NOMO-1 treated with dmso at 0.1 percent for 144 hours (cell line): ENCODE measurements around the gene DRAP1.

ENCODE experiments used
- DNase-seq: peaks from one replicate; lab custom pipeline; 2025; ENCODE audit not compliant: unreplicated experiment; lab: John Stamatoyannopoulos, UW

Gene DRAP1, protein sequence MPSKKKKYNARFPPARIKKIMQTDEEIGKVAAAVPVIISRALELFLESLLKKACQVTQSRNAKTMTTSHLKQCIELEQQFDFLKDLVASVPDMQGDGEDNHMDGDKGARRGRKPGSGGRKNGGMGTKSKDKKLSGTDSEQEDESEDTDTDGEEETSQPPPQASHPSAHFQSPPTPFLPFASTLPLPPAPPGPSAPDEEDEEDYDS

DNA sequence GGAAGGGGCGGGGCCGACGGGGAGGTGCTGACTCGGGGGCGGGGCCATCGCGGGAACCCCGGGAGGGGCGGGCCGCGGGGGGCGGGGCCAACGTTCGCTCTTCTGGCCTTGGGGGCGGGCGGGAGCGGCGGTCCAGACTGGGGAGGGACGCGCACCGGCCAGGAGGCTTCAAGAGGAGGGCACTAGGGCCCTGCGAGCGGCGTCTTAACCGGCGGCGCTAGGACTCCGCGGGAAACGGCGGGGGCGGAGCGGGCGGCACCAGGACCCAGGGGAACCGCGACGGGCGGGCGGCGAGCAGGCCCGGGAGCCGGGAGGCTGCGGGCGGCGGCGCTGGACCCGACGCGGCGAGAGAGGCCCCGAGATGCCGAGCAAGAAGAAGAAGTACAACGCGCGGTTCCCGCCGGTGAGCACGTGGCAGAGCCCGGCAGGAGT is at the start of gene DRAP1:
Gene DRAP1 (plus strand): TSS at position 286 of the 432 bp plus-strand sequence. CDS start 76 bp downstream, at position 362.
- DNase-seq: peak; percentile 98

DNA sequence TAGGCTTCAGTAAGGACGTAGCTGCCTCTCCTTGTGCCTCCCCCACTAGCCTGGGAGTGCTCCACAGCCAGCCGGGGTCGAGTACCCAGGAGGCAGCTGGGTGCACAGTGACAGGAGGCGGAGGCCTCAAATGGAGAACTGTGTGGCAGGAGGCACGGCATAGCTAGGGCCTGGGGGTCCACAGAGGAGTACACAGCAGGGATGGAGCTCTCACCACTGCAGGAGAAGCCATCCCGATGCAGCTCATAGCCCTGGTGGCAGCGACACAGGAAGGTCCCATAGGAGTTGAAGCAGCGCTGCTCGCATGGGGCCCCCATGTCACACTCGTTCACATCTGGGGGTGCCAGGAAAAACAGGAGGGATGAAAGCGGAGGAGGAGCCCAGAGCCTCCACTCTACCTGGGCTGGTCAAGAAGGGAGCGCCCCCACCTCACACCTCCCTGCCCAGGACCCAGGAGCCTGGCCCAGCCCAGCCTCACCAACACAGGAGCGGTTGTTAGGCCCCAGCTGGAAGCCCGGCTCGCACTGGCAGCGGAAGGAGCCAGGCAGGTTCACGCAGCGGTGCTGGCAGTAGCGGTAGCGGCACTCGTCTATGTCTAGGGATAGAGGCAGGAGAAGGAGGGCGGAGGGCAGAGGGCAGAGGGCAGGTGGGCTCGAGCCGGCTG is 49.5 kb upstream of the DRAP1 start:
- no peak for DNase-seq

DNA sequence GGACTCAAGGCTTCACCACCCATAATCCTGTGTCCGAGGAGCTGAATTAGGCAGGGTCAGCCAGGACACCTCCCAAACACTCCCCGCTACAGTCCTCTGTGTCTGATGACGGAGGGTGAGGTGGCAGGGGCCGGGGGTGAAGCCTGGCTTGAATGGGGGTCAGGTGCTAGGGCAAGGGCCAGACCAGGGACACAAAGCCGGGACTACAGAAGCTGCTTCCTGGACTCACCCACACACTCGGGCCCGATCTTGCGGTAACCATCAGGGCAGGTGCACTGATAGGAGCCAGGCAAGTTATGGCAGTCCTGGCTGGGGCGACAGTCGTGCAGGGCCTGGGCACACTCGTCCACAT is 48.9 kb upstream of the DRAP1 start:
- no peak for DNase-seq

DNA sequence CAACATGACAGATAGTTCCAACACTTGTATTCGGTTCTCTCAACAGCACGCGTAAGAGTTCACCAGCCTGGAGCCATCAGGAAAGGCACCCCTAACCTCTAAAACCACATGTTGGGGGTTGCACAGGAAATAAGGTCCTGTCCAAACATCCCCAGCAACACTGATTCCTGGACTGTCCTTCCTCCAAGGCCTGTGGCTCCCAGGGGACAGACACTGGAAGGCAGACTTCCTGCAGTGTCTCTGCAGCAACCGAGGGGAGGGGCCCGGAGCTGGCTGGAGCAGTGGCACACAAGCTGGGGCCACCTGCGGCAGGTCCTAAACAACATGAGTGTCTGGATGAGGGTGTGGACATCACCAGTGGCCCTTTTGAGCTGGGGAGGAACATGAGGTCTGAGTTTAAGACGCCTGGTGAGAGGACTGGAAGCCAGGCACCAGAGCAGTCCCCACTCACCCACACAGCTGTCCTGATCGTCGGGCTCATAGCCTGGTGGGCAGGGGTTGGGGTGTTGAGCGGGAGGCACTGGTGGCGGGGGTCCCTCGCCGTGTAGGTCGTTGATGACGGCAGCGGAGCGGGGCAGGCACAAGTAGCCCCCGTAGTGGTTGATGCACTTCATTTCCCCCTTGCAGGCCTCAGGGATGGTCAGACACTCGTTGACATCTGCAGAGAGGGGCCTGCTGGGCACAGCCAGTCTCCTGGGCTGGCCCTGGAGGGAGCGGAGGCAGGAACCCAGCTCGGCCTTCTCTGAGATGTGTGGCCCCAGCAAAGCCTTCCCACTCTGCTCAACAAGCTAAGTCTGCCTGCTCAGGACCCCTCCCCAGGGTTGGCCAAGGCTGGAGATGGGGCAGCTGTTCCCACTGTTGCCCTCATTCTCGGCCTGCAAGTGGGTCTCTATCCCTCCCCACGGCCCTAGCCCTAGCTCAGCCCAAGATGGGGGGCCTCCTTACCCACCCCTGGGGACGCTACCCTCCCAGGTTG is 48.2 kb upstream of the DRAP1 start:
- no peak for DNase-seq

DNA sequence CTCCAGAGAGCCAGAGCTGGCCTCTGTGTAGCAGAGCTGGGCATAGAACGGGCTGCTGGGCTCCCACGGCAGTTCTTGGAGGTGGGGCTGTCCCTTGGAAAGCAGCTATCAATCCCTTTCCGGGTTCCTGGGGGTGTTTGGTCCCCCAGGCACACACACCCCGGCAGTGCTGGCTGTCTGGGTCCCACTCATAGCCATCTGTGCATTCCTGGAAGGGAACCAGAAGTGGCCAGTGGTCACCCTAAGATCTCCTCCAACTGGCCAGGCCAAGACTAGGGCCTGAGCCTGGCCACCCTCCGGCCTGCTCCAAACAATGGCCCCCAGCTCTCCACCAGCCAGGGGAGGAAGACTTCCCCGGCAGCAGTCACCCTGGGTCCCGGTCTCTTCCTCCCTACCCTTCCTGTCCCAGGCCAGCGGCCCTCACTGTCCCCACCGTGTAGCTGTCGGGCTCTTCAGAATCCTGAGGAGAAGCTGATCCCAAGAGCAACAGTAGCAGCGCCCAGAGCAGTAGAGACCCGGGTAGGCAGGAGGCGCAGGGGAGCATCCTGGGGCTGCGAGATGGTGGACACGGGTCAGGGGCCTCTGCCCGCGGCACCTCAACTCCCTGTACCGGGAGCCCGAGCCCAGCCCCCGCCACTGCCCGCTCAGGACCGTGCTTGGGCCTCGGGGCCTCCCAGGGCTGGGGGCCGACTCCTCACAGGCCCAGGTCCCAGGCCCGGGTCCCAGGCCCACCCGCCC is 47.2 kb upstream of the DRAP1 start:
- no peak for DNase-seq

DNA sequence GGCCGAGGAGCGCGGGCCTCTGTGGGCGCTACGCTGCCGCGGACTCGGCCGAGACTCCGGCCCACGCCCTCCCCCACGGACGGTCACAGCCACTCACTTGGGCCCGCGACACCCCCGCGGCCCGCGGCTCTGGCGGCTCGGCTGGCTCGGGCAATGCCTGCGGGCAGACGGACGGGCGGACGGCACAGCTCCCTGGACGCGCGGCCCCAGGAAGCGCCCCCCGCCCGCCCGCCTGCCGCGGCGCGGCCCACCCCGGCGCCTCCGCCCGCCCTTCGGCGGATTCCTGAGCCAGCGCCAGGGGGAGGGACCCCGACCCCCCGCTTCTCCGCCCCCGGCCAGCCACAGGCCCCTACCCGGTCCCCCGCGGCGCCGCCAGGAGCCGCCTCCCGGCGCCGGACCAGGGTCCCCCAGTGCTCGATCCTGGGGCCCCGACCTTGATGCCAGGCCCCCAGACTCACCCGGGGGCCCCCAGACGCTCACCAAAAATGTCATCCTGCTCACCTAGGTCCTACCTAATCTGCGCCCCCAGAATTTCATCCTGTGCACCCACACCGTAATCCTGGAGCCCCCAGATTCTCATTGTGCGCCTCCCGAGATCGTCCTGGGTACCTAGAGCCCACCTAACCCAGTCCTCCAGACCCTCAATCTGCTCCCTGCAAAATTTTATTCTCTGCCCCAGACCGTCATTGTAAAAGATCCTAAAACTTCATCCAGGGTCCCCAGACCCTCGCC is 46.5 kb upstream of the DRAP1 start, which contains the start of gene EFEMP2:
Gene EFEMP2 (minus strand): TSS at position 215 of the 732 bp plus-strand sequence. CDS start 446 bp downstream, outside the sequence.
- no peak for DNase-seq

DNA sequence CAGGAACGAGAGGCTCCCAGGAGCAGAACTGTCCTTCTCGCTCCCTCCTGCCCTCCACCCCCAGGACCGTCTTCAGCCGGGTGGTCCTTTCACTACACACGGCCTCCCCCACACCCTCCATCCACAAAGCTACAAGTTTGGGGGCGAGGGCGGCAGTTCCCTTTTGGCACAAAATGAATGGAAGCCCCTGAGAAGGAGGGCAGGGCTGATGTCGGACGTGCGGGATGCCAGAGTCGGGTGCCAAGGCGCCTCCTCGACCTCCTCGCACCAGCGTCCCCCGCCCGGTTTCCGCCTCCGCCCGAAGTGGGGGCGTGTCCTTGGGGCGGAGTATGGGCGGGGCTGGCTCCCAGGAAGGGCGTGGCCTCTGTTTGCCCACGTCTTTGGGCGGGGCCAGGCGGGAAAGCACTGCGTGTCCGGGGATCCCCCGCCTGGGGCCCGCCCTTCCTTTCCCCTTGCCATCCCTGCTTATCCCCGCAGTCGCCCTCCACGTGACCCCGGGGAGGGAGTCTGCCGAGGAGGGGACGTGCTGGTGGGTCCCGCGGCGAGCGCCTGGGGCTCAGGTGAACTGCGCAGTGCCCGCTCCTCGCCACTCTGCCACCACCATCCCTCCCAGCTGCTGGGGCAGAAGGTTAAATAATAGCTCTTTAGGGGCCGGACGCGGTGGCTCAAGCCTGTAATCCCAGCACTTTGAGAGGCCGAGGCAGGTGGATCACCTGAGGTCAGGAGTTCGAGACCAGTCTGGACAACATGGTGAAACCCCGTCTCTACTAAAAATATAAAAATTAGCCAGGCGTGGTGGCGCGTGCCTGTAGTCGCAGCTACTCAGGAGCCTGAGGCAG is 45.7 kb upstream of the DRAP1 start:
- peak; percentile 69 for DNase-seq

DNA sequence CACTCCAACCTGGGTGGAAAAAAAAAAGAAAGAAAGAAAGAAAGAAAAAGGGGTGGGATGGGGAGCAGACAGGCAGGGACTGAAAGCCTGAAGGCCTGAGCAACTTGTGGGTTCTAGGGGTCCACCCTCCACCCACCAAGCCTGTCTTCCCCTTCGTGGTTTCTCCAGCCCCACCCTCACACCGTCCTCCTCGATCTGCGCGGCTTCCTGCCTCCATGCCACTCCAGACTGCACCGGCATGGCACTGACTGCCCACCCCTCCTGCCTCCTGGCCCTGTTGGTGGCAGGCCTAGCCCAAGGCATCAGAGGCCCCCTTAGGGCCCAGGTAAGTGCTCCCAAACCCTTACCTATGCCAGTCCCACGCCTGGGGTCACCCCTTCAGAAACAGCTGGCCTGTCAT is 39.6 kb upstream of the DRAP1 start, which contains the start of gene CTSW:
Gene CTSW (plus strand): TSS at position 221 of the 400 bp plus-strand sequence. CDS start 18 bp downstream, at position 239.
- DNase-seq: no peak

DNA sequence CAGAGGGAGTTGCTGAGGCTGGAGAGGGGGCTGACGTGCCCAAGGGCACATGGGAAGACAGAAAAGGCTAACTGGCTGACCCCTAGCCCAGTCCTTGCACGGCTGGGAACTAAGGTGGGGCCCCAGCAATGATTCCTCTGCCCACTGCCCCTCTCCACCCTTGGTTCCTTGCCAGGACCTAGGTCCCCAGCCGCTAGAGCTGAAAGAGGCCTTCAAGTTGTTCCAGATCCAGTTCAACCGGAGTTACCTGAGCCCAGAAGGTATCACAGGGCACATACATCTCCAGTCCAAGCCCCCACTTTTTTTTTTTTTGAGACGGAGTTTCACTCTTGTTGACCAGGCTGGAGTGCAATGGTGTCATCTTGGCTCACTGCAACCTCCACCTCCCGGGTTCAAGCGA is 39.2 kb upstream of the DRAP1 start:
- DNase-seq: no peak

DNA sequence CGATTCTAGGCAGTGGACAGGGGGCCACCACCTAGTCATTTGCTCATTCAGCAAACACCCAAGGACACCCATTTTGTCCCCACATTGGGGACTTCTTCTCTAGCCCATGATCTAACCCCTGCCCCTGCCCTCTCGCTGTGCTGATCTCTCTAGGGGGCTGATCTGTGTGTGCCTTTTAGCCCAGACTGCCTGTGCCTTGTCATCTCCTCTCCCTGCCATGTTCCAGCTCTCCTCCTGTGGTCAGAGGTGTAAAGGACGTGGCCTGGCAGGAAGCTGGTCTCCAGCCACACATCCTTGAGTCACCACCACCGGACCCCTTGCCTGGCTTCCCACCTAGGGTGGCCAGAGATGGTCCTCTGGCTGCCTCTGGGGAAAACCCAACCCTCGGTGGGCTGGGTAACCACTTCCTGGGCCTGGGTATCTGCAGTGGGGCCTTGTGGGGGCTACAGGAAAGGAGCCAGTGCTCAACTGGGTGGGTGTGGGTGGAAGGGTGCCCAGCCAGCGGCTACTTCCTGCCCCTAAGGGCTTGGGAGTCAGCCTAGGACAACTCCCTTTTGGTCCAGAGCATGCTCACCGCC is 38.3 kb upstream of the DRAP1 start:
- DNase-seq: no peak

DNA sequence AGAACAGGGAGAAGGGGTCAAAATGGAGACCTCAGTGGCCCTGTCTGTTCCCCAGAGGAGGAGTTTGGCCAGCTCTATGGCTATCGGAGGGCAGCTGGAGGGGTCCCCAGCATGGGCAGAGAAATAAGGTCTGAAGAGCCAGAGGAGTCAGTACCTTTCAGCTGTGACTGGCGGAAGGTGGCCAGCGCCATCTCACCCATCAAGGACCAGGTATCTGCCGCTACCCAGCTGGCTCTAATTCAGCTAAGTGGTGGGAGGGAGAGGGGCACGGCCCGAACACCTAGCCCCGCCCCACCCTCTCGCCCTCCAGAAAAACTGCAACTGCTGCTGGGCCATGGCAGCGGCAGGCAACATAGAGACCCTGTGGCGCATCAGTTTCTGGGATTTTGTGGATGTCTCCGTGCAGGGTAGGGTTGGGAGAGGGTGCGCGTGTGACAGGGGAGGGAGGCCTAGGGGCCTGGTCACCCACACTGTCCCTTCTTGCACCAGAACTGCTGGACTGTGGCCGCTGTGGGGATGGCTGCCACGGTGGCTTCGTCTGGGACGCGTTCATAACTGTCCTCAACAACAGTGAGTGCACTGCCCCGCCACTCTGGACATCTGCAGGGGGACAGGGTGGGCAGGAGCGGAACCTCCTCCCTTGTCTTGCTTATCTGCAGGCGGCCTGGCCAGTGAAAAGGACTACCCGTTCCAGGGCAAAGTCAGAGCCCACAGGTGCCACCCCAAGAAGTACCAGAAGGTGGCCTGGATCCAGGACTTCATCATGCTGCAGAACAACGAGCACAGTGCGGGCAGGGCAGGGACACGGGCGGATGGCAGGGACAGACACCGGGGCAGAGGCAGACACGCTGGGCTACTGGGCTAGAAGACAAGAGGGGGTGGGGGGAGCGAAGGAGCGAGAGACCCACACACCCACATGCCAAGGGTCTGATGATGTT is 36.8 kb upstream of the DRAP1 start:
- DNase-seq: no peak

DNA sequence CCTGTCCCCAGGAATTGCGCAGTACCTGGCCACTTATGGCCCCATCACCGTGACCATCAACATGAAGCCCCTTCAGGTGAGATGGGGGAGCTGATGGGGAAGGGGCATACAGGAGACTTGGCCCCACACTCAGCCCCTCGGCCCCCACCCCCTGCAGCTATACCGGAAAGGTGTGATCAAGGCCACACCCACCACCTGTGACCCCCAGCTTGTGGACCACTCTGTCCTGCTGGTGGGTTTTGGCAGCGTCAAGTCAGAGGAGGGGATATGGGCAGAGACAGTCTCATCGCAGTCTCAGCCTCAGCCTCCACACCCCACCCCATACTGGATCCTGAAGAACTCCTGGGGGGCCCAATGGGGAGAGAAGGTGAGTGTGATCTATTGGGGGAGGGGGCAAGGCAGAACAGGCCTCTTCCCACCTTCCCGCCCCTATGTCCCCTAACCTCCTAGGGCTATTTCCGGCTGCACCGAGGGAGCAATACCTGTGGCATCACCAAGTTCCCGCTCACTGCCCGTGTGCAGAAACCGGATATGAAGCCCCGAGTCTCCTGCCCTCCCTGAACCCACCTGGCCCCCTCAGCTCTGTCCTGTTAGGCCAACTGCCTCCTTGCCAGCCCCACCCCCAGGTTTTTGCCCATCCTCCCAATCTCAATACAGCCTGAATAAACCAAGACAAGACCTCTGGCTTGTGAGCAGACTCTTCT is 36.0 kb upstream of the DRAP1 start:
- no peak for DNase-seq

DNA sequence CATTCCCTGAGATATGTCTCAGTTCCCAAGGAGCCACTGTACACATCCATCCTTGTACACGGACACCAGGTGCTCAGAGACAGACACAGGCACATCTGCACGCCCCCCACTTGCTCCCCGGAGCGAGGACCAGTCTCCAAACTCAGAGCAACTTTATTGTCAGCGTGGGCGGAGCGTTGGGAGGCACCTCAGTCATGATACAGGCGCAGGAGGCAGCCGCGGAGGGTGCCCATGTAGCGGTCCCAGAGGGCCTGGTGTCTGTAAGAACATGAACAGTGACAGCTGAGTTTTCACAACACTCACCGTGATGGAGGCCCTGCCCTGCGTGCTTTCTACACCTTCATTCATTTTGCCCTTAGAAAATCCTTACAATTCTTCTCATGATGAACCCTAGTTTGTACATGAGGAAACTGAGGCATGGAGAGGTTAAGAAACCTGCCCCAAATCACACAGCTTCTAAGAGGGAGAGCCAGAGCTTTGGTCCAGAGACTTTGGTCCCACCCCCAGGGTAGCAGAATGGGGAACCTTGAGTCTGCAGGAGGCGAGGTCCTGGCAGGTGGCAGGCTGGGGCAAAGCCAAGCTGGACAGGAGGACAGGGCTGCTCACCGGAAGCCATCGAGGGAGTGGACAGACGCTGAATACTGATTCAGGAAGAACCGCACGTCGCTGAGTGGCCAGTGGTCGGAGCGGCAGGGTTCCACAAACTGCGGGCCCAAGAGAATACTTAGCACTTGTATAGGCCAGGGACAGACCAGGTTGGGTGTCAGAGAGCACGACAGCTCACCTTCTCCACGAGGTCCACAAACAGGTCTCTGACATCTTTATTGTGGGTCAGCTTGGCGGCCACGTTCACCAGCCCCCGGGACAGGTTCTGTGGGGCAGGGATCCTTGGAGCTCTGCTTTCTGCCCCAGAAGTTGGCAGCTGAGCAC is 35.2 kb upstream of the DRAP1 start:
- no peak for DNase-seq

DNA sequence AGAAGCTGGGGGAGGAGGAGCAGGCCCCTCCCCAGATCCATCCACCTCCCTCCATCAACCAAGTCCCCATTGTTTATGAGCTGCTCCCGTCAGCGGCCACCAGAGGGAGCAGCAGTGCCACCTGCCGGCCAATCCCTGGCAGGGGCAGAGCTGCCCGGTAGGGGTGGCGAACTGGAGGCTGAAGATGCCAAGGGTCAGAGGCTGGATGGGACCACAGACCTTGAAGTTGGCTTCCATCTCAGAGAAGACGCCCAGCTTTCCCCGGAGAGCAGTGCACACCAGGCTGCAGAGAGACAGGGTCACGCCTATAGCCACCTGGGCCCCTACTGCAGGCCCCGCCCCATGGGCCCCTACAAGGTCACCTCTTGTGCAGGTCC is 34.5 kb upstream of the DRAP1 start:
- DNase-seq: peak; percentile 72

DNA sequence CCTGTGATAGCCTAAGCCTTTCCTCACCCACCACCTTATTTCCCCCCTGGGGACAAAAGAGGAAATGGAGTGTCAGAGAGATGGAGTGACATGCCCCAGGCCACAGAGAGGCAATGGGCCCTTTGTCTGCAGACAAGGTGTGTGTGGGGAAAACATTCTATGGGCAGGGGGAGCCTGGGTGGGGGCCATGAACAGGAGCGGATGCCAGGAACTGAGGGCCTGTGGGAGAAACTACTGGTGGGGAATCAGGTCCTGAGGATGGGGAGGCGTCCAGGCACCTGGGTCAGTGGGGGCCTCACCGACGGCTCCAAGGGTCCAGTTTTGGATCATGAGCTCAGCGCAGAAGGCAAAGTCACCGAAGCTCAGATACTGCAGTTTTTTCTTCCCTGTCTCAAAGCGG is 34.0 kb upstream of the DRAP1 start:
- no peak for DNase-seq
